GM19438 (cell line): Measurements from ENCODE around the gene CSF1R.
"Not testable (repeated sequence)": the region's sequence is repeated elsewhere in the genome, so short reads cannot be mapped to it uniquely, and the experiment has no call there.

Experiments
- ATAC-seq: cut with Tn5 transposase; IDR thresholded peaks from one replicate; pipeline ENCODE4 v1.9.1; 2021; ENCODE audit warnings: low read depth; ENCODE audit not compliant: unreplicated experiment

CSF1R gene

DNA sequence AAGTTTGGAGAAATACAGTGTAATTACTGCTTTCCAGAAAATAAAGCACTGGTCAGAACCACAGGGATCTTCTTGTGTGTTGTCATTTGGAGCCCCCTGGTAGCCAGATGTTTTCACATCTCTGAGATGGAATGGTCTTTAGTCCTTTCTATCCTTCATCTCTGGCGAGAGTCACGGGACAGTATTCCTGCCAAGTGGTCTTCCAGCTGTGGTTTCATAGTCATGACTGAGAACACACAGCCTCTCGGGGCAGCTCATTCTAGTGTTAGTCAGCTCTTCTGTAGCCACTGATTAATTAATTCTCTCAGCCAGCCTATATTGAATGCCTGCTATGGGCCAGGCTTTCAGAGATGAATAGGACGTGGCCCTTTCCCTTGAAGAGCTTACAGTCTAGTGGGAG is 51.7 kb downstream of the CSF1R start:
- ATAC-seq, result no peak

DNA sequence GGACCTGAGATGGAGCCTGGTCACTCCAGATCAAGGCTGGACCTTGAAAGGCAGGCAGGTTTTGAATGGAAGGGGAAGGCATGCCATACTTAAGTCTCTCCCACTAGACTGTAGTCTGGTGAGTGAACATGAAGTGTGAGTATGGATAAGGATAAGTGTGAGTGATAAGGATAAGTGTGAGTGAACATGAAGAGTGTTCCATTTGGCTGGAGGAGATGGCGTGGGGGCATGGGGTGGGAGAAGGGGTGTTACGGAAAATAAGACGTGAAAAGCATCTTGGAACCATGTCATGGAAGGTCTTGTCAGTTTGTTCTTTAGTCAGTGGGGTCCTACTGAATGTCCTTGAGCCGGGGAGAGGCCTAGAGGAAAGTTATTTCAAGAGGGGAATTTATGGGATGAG is 53.0 kb downstream of the CSF1R start:
- no peak for ATAC-seq

DNA sequence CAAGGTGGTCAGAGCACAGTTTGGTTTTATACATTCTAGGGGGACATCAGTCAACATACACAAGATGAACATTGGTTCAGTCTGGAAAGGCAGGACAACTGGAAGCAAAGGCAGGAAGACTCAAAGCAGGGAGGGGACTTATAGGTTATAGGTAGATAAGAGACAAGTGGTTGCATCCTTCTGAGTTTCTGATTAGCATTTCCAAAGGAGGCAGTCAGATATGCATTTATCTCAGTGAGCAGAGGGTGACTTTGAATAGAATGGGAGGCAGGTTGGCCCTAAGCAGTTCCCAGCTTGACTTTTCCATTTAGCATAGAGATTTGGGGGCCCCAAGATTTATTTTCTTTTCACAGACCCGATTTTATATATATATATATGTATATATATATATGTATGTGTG is 58.3 kb downstream of the CSF1R start:
- ATAC-seq, result not testable (repeated sequence)

DNA sequence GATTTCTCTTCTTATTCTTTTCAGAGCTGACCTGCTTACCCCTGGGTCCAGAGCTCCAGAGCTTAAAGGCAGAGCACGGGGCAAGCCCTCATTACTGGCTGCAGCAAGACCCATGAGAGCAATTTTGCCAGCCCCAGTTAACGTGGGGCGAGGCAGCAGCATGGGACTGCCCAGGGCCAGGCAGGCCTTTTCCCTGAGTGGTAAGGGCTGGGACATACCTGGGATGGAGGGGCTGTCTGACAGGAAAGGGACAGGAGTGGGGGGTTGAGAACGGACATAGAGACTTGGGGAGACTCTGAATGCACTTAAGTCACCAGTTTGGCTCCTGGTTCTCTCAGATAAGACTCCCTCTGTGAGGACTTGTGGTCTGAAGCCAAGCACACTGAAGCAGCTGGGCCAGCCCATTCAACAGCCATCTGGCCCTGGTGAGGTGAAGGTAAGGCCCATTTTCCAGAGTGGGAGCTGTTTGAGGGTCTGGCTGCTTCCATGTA is 59.6 kb downstream of the CSF1R start:
- no peak for ATAC-seq

DNA sequence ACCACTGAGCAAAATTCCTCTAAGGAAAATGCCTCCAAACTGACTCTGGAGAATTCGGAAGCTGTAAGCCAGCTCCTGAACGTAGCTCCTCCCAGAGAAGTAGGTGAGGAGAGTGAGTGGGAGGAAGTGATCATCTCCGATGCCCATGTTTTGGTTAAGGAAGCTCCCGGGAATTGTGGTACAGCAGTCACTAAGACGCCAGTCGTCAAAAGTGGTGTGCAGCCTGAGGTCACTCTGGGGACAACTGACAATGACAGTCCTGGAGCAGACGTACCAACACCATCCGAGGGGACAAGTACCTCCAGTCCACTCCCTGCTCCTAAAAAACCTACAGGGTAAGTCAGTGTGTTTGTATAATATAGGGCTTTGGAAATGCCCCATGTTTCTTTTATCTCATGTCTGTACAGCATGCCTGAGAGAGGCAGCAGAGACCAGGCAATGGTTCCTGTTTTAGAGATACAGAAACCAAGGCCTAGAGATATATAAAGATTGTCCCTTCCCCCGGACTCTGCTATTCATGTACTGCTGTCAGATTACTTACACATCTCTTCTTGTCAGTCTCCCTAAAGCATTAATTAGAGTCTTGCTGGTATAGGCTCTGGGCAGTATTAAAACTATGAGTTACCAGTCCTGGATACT is 61.9 kb downstream of the CSF1R start:
- no peak for ATAC-seq

DNA sequence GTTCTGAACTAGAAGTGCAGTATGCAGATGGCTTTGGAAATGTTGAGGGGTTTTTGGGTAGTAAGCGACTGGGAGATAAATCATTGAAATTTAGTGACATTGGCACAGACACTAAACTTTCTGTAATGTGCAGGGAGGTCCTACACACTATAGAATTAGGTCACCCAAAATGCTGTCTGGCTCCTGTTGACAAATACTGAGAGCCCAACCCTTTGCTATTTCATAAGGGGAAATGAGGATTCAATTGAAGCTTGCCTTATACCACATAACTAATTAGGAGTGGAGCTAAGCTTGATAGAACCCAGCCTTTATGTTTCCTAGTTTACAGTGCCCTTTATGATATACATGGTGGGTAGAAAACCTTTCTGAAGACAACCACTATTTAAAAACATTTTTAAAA is 63.2 kb downstream of the CSF1R start:
- ATAC-seq, result no peak

DNA sequence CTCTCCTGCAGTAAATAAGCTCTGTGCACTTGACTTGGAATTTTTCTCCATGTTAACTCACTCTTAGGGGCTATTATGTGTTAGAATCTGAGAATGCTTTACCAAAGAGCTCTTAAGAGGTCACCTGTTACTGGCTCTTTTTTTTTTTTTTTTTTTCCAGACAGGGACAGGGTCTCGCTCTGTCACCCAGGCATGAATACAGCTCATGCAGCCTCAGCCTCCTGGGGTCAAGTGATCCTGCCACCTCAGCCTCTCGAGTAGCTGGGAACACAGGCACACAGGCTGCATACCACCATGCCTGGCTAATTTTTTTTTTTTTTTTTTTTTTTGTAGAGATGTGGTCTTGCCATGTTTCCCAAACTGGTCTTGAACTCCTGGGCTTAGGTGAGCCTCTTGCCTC is 63.7 kb downstream of the CSF1R start:
- no peak for ATAC-seq

DNA sequence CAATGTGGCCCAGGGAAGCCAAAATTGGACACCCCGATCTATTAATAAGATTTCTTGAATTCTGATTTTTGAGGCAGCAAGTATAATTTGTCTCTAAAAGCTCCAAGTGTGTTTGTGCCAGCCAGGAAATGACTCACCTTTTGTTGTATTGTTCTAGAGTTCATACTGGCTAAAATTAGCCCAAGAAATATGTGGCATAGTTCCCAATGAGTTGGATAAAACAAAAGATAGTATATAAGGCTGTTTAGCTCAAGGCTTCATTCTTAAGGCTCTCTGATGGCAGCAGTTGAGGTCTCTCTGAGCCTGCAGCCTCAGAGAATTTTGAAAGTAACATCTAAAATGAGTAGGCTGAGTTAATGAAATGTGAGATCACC is 64.2 kb downstream of the CSF1R start:
- no peak for ATAC-seq

DNA sequence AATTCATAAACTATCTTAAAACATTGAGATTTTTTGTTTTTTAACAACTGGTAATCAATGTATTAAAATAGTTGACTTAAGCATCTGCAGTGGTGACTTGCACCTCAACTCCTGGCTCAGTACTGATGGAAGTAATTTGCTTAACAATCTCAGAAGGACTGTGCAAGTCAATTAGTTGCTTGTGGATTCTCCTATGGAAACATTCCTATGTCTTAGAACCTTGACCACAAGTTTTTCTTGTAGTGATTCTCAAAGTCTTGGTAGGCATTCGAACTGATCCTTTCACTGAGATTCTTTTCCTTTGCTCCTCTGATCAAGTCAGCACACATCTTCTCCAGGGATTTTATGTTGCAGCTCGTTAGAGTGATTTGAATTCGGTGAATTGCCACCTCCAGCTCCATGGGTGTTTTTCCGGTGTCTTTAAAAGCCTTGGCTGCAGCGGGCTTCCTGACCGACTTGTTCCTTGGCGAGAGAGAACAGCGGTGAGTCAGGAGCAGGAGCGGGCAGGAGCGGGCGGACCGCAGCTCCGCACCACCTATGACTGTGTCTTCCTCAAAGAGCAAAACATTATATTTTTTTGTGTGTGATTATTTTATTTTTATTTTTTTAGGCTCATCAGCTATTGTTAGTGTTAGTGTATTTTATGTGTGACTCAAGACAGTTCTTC is 64.7 kb downstream of the CSF1R start:
- ATAC-seq, result no peak

- ATAC-seq, result no peak
Measured at GRCh38 chr5:150020249-150020648, 66.1 kb downstream of the CSF1R start.

- no peak for ATAC-seq
Measured at GRCh38 chr5:150017226-150018005, 68.9 kb downstream of the CSF1R start.

GRCh38 chr5:150016537-150016936 is 69.8 kb downstream of the CSF1R start:
- no peak for ATAC-seq

- ATAC-seq, result no peak
Measured at GRCh38 chr5:150015415-150015814, 70.9 kb downstream of the CSF1R start.

DNA sequence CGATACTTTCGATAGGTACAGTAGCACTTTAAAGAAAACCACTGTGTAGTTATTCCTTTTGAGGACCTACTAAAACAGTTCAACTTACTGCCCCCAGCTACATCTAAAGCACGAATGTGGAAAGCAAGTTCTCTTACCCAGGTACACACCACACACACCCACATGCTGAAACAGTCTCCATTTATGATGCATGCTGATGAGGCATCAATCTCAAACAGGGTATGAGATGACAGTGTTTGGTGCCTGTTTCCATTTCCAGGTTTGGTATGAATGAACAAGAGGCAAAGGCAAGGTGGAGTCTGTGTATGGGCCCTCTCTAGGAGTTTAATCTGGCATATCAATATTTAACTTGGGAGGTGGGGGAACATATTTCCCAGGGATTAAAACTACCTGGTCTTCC is 71.9 kb downstream of the CSF1R start:
- no peak for ATAC-seq

DNA sequence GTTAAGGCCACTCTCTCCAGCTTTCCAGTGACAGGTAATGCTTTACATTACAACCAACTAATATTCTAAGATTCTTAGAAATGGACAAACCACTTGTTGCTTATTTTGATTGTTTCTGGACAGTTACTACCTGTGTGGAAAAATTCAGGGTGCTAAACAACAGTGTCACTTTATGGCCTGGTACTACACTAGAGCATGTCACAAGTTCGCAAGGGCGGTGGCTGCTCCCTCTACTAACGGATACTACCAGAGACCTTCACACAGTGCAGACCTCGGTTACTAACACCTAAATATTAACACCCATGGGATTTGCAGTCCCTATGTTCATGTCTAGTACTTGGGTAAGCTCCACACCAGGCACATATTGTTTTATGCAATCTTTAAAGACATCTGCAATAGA is 72.4 kb downstream of the CSF1R start:
- ATAC-seq, result no peak

GRCh38 chr5:150009671-150010387 is 76.5 kb downstream of the CSF1R start:
- ATAC-seq, result no peak

GRCh38 chr5:150007050-150007449 is 79.3 kb downstream of the CSF1R start:
- ATAC-seq, result no peak

GRCh38 chr5:150006318-150006717 is 80.0 kb downstream of the CSF1R start:
- no peak for ATAC-seq
